Cardiac muscle cell (in vitro differentiated cells and primary cell): ENCODE data around the gene SUDS3. TPM values are rescaled to one million over a fixed set of nuclear protein-coding genes. Genes with fewer than 3 reads are reported as not detected.

Source experiments
- DNase-seq, 2 donors: peaks; one replicate each; pipeline versions ENCODE4 v3.0.0 to v3.0.0-alpha.2; 2010 to 2017; ENCODE audit warnings: low read depth in 1 of 2, low spot score in 1 of 2
- H3K27ac ChIP-seq: fragments of 200-600 bp; sonication (generic); 2 replicates; pipeline ENCODE4 v1.5.1; 2016
- H3K27me3 ChIP-seq: fragments of 200-600 bp; sonication (generic); 2 replicates; pipeline ENCODE4 v1.6.0; 2016; ENCODE audit warnings: control low read depth
- H3K36me3 ChIP-seq: fragments of 200-600 bp; sonication (generic); 2 replicates; pipeline ENCODE4 v1.5.1; 2016; ENCODE audit warnings: control low read depth
- H3K4me1 ChIP-seq: fragments of 200-600 bp; sonication (generic); 2 replicates; pipeline ENCODE4 v1.8.1; 2017; ENCODE audit warnings: low read depth, mild to moderate bottlenecking, mixed run types
- H3K4me3 ChIP-seq: fragments of 200-600 bp; sonication (generic); 2 replicates; pipeline ENCODE4 v1.5.1; 2016; ENCODE audit warnings: mild to moderate bottlenecking
- H3K9me3 ChIP-seq: fragments of 200-600 bp; sonication (generic); 2 replicates; pipeline ENCODE4 v1.5.1; 2017; ENCODE audit warnings: low read depth, mild to moderate bottlenecking, control low read depth
- CTCF ChIP-seq: IDR thresholded peaks from 2 replicates; pipeline ENCODE4 v1.5.1; 2012; ENCODE audit warnings: low read depth, mild to moderate bottlenecking, low read length
- polyA plus RNA-seq: library from polyadenylated mRNA; unstranded; fragments of >200 nt; fragmentation: Nextera tagmentation; extraction: Ambion mirVana; gene quantifications from 2 replicates; pipeline ENCODE4 v1.2.1, GENCODE V29; 2016
- total RNA-seq: library from RNA; depleted of rRNA; stranded (reverse); fragments of >200 nt; gene quantifications from 2 replicates; pipeline ENCODE4 v1.2.3, GENCODE V29; 2016

The SUDS3 gene
- total and polyA plus RNA-seq, 2 experiments from 2014 or later: 33.8 to 44.7 TPM

DNA sequence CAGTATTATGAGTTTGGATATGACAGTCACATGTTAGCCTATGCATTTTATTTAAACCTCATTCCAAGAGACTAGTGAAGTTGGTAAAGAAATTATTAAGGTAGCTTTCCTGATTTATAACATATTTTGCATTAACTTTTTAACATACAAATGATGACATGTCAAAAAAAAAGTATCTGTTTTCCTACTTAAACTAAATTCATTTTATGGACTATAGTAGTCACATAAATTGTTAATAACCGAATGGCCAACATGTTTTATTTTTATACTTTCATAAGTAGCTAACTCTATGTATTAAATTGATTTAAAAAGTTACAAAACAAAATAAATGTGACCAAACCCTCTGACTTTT lies 18.4 kb upstream of the SUDS3 start:
- TF ChIP-seq CTCF: no peak
- Histone ChIP-seq H3K4me3 (no peak overlapping the region), H3K9me3 (no peaks in the 10 kb centered on the region), H3K36me3 (no peaks in the 10 kb centered on the region), H3K27ac (no peak overlapping the region), H3K27me3 (no peaks in the 10 kb centered on the region), H3K4me1 (peaks cover 7% of the 10 kb centered on the region)
- no peak for DNase-seq

- Histone ChIP-seq H3K36me3 (no peaks in the 10 kb centered on the region), H3K27me3 (no peaks in the 10 kb centered on the region), H3K4me1 (peaks cover 7% of the 10 kb centered on the region), H3K9me3 (no peaks in the 10 kb centered on the region), H3K27ac (no peak overlapping the region), H3K4me3 (no peak overlapping the region)
- no peak for DNase-seq
- no peak for TF ChIP-seq CTCF
Measured at GRCh38 chr12:118358612-118359540, 17.5 kb upstream of the SUDS3 start.

GRCh38 chr12:118359541-118359915 lies 16.8 kb upstream of the SUDS3 start:
- Histone ChIP-seq H3K36me3 (no peaks in the 10 kb centered on the region), H3K4me3 (no peak overlapping the region), H3K9me3 (no peaks in the 10 kb centered on the region), H3K27ac (no peak overlapping the region), H3K27me3 (no peaks in the 10 kb centered on the region), H3K4me1 (peaks cover 7% of the 10 kb centered on the region)
- no peak for TF ChIP-seq CTCF
- DNase-seq: no peak

GRCh38 chr12:118361092-118361404 lies 15.3 kb upstream of the SUDS3 start:
- DNase-seq: peak in 1 of 2 donors; percentile 16
- peaks cover 7% of the 10 kb centered on the region for H3K4me1 ChIP-seq
- TF ChIP-seq CTCF: no peak
- no peaks in the 10 kb centered on the region for H3K27me3 ChIP-seq
- no peaks in the 10 kb centered on the region for H3K36me3 ChIP-seq
- H3K9me3 ChIP-seq: no peaks in the 10 kb centered on the region
- no peak overlapping the region for H3K4me3 ChIP-seq
- no peak overlapping the region for H3K27ac ChIP-seq

DNA sequence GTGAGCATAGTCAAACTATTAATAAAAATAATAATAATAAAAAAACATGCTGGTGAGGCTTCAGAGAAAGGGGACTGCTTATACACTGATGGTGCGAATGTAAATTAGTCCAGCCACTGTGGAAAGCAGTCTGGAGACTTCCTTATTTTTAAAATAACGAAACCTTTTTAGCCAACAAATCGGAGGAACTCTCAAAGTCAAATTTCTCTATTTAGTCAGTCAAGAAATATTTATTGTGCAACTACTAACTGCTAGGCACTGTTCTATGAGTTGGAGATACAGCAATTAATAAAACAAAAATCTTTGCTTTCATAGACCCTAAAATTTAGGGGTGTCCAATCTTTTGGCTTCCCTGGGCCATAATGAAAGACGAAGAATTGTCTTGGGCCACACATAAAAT lies 14.5 kb upstream of the SUDS3 start:
- DNase-seq: no peak
- Histone ChIP-seq H3K9me3 (no peaks in the 10 kb centered on the region), H3K4me1 (peaks cover 7% of the 10 kb centered on the region), H3K4me3 (no peak overlapping the region), H3K36me3 (no peaks in the 10 kb centered on the region), H3K27ac (no peak overlapping the region), H3K27me3 (no peaks in the 10 kb centered on the region)
- no peak for TF ChIP-seq CTCF
